HepG2 (cell line): ENCODE measurements around the gene VARS1. TPM values are rescaled to one million over a fixed set of nuclear protein-coding genes. Genes with fewer than 3 reads are reported as not detected.

Source experiments
- ATF7 ChIP-seq, 2 experiments: fragments of 450-650 bp in 1 of 2; sonication (generic) in 1 of 2; formaldehyde crosslinking in 1 of 2; IDR thresholded peaks; 2 replicates each; pipeline versions ENCODE4 v1.4.0 to v1.6.1; 2016 to 2020; ENCODE audit warnings: antibody characterized with exemption in 1 of 2, mild to moderate bottlenecking in 1 of 2, missing genetic modification reagents in 1 of 2
- CREB3 ChIP-seq: sonication (generic); formaldehyde crosslinking; IDR thresholded peaks from 2 replicates; pipeline ENCODE4 v1.5.0; 2020; ENCODE audit warnings: missing genetic modification reagents
- ESRRA ChIP-seq: sonication (generic); formaldehyde crosslinking; IDR thresholded peaks from 2 replicates; pipeline ENCODE4 v1.5.1; 2020; ENCODE audit warnings: mild to moderate bottlenecking, low read depth, missing genetic modification reagents
- NFE2L2 ChIP-seq: fragments of 150-350 bp; IDR thresholded peaks from 2 replicates; pipeline ENCODE4 v1.6.1; 2014; ENCODE audit warnings: low read length
- NFYB ChIP-seq: sonication (generic); formaldehyde crosslinking; IDR thresholded peaks from 2 replicates; pipeline ENCODE4 v1.4.0; 2020; ENCODE audit warnings: missing genetic modification reagents
- PLRG1 ChIP-seq: fragments of 450-650 bp; conservative IDR thresholded peaks from 2 replicates; pipeline ENCODE4 v1.6.1; 2016
- RBFOX2 ChIP-seq: fragments of 200-400 bp; formaldehyde crosslinking; IDR thresholded peaks from 2 replicates; pipeline ENCODE4 v1.6.1; 2017; ENCODE audit warnings: low read depth, mild to moderate bottlenecking, low read length
- TEAD3 ChIP-seq: optimal IDR thresholded peaks from 2 replicates; pipeline ENCODE3; 2016; ENCODE audit warnings: borderline replicate concordance
- ZBTB1 ChIP-seq: sonication (generic); formaldehyde crosslinking; IDR thresholded peaks from 2 replicates; pipeline ENCODE4 v1.4.0; 2020; ENCODE audit warnings: missing genetic modification reagents, borderline replicate concordance
- ZNF644 ChIP-seq: IDR thresholded peaks from 2 replicates; pipeline ENCODE4 v1.6.1; 2016; ENCODE audit warnings: low read depth
- ZNF737 ChIP-seq: sonication (generic); formaldehyde crosslinking; IDR thresholded peaks from 2 replicates; pipeline ENCODE4 v1.5.0; 2020; ENCODE audit warnings: missing genetic modification reagents, mild to moderate bottlenecking, borderline replicate concordance
- ZSCAN29 ChIP-seq: sonication (generic); formaldehyde crosslinking; conservative IDR thresholded peaks from 2 replicates; pipeline ENCODE4 v1.4.0; 2020; ENCODE audit warnings: mild to moderate bottlenecking, missing genetic modification reagents
- polyA plus RNA-seq, 8 experiments: library from polyadenylated mRNA; depleted of rRNA in 3 of 8; stranded (reverse) in 7 of 8; unstranded in 1 of 8; fragments of >200 nt; fragmentation: Illumina TruSeq in 4 of 8; extraction: Trizol in 4 of 8; gene quantifications; 2 replicates each; pipeline versions ENCODE4 v1.2.1 to v1.2.3, GENCODE V29; 2011 to 2016; ENCODE audit warnings: low read depth in 4 of 8, missing spikeins in 1 of 8, mixed read lengths in 1 of 8; ENCODE audit not compliant: insufficient read depth in 1 of 8
- total RNA-seq, 5 experiments: library from RNA; depleted of rRNA; stranded (reverse); fragments of >200 nt; fragmentation: Illumina TruSeq; extraction: Trizol; gene quantifications; 2 replicates each; pipeline ENCODE4 v1.2.3, GENCODE V29; 2016; ENCODE audit warnings: low read depth in 1 of 5
- TF ChIP-seq, protein P1 (sequence below): IDR thresholded peaks from 2 replicates; pipeline ENCODE4 v1.6.1; 2016; ENCODE audit warnings: low read depth, missing genetic modification reagents, missing compliant biosample characterization
- TF ChIP-seq, protein P2 (sequence below): sonication (generic); formaldehyde crosslinking; IDR thresholded peaks from 2 replicates; pipeline ENCODE4 v1.5.0; 2020; ENCODE audit warnings: mild to moderate bottlenecking, missing genetic modification reagents, borderline replicate concordance
- TF ChIP-seq, protein P3 (sequence below): sonication (generic); formaldehyde crosslinking; IDR thresholded peaks from 2 replicates; pipeline ENCODE4 v1.4.0; 2020; ENCODE audit warnings: missing genetic modification reagents, borderline replicate concordance

Gene VARS1
- total and polyA plus RNA-seq, 2 of the 13 experiments (the other 11 are each of a cell fraction or from before 2014, with no cell fraction given), result 14.7 to 56.1 TPM

DNA sequence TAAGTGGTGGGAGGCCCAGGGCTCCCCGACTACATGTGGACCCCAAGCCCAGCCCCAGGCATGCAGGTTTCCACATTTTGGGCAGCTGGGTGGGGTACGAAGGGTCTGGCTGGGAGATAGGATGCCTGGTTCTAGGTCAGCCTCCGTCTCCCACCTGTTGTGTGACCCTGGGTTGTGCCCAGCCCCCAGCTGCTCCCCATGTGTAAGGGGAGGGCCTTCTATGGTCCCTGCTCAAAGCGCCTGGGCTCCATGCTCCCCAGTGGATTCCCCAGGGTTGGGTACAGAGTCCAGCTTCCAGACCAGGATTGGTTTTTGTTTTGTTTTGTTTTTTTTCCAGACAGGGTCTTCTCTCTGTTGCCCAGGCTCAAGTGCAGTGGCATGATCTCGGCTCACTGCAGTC, 17.4 kb downstream of the VARS1 start (continued):
- TF ChIP-seq, protein P1, sequence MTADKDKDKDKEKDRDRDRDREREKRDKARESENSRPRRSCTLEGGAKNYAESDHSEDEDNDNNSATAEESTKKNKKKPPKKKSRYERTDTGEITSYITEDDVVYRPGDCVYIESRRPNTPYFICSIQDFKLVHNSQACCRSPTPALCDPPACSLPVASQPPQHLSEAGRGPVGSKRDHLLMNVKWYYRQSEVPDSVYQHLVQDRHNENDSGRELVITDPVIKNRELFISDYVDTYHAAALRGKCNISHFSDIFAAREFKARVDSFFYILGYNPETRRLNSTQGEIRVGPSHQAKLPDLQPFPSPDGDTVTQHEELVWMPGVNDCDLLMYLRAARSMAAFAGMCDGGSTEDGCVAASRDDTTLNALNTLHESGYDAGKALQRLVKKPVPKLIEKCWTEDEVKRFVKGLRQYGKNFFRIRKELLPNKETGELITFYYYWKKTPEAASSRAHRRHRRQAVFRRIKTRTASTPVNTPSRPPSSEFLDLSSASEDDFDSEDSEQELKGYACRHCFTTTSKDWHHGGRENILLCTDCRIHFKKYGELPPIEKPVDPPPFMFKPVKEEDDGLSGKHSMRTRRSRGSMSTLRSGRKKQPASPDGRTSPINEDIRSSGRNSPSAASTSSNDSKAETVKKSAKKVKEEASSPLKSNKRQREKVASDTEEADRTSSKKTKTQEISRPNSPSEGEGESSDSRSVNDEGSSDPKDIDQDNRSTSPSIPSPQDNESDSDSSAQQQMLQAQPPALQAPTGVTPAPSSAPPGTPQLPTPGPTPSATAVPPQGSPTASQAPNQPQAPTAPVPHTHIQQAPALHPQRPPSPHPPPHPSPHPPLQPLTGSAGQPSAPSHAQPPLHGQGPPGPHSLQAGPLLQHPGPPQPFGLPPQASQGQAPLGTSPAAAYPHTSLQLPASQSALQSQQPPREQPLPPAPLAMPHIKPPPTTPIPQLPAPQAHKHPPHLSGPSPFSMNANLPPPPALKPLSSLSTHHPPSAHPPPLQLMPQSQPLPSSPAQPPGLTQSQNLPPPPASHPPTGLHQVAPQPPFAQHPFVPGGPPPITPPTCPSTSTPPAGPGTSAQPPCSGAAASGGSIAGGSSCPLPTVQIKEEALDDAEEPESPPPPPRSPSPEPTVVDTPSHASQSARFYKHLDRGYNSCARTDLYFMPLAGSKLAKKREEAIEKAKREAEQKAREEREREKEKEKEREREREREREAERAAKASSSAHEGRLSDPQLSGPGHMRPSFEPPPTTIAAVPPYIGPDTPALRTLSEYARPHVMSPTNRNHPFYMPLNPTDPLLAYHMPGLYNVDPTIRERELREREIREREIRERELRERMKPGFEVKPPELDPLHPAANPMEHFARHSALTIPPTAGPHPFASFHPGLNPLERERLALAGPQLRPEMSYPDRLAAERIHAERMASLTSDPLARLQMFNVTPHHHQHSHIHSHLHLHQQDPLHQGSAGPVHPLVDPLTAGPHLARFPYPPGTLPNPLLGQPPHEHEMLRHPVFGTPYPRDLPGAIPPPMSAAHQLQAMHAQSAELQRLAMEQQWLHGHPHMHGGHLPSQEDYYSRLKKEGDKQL (CRISPR knock-in tag), result no peak
- TF ChIP-seq ESRRA (CRISPR knock-in tag), result no peak
- TF ChIP-seq, protein P2, sequence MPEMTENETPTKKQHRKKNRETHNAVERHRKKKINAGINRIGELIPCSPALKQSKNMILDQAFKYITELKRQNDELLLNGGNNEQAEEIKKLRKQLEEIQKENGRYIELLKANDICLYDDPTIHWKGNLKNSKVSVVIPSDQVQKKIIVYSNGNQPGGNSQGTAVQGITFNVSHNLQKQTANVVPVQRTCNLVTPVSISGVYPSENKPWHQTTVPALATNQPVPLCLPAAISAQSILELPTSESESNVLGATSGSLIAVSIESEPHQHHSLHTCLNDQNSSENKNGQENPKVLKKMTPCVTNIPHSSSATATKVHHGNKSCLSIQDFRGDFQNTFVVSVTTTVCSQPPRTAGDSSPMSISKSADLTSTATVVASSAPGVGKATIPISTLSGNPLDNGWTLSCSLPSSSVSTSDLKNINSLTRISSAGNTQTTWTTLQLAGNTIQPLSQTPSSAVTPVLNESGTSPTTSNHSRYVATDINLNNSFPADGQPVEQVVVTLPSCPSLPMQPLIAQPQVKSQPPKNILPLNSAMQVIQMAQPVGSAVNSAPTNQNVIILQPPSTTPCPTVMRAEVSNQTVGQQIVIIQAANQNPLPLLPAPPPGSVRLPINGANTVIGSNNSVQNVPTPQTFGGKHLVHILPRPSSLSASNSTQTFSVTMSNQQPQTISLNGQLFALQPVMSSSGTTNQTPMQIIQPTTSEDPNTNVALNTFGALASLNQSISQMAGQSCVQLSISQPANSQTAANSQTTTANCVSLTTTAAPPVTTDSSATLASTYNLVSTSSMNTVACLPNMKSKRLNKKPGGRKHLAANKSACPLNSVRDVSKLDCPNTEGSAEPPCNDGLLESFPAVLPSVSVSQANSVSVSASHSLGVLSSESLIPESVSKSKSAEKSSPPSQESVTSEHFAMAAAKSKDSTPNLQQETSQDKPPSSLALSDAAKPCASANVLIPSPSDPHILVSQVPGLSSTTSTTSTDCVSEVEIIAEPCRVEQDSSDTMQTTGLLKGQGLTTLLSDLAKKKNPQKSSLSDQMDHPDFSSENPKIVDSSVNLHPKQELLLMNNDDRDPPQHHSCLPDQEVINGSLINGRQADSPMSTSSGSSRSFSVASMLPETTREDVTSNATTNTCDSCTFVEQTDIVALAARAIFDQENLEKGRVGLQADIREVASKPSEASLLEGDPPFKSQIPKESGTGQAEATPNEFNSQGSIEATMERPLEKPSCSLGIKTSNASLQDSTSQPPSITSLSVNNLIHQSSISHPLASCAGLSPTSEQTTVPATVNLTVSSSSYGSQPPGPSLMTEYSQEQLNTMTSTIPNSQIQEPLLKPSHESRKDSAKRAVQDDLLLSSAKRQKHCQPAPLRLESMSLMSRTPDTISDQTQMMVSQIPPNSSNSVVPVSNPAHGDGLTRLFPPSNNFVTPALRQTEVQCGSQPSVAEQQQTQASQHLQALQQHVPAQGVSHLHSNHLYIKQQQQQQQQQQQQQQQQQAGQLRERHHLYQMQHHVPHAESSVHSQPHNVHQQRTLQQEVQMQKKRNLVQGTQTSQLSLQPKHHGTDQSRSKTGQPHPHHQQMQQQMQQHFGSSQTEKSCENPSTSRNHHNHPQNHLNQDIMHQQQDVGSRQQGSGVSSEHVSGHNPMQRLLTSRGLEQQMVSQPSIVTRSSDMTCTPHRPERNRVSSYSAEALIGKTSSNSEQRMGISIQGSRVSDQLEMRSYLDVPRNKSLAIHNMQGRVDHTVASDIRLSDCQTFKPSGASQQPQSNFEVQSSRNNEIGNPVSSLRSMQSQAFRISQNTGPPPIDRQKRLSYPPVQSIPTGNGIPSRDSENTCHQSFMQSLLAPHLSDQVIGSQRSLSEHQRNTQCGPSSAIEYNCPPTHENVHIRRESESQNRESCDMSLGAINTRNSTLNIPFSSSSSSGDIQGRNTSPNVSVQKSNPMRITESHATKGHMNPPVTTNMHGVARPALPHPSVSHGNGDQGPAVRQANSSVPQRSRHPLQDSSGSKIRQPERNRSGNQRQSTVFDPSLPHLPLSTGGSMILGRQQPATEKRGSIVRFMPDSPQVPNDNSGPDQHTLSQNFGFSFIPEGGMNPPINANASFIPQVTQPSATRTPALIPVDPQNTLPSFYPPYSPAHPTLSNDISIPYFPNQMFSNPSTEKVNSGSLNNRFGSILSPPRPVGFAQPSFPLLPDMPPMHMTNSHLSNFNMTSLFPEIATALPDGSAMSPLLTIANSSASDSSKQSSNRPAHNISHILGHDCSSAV (CRISPR knock-in tag), result no peak
- TF ChIP-seq NFYB (CRISPR knock-in tag), result no peak
- no peak for TF ChIP-seq TEAD3
- no peak for TF ChIP-seq PLRG1
- TF ChIP-seq, protein P3, sequence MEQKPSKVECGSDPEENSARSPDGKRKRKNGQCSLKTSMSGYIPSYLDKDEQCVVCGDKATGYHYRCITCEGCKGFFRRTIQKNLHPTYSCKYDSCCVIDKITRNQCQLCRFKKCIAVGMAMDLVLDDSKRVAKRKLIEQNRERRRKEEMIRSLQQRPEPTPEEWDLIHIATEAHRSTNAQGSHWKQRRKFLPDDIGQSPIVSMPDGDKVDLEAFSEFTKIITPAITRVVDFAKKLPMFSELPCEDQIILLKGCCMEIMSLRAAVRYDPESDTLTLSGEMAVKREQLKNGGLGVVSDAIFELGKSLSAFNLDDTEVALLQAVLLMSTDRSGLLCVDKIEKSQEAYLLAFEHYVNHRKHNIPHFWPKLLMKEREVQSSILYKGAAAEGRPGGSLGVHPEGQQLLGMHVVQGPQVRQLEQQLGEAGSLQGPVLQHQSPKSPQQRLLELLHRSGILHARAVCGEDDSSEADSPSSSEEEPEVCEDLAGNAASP, result no peak
- 0 out of 2 replicates have a peak, but pooled peaks have one; percentile 48 for TF ChIP-seq ZSCAN29 (CRISPR knock-in tag)
- no peak for TF ChIP-seq ZNF737 (CRISPR knock-in tag)
- TF ChIP-seq RBFOX2, result no peak
- TF ChIP-seq ZNF644 (CRISPR knock-in tag), result peak; percentile 91
- TF ChIP-seq NFE2L2, result no peak
- TF ChIP-seq CREB3 (CRISPR knock-in tag), result no peak
- no peak for TF ChIP-seq ATF7 (IDR thresholded peaks at IDR 0.05)
- no peak for TF ChIP-seq ATF7 (CRISPR knock-in tag; IDR thresholded peaks at IDR 0.05)
- no peak for TF ChIP-seq ZBTB1 (CRISPR knock-in tag)
